ENCODE data around the gene UBQLNL. TPM values are rescaled to one million over a fixed set of nuclear protein-coding genes. Genes with fewer than 3 reads are reported as not detected.

Gene UBQLNL
- total RNA-seq, 3 donors from 2014 or later = 1.1 to 2.3 (median 1.3) TPM

DNA sequence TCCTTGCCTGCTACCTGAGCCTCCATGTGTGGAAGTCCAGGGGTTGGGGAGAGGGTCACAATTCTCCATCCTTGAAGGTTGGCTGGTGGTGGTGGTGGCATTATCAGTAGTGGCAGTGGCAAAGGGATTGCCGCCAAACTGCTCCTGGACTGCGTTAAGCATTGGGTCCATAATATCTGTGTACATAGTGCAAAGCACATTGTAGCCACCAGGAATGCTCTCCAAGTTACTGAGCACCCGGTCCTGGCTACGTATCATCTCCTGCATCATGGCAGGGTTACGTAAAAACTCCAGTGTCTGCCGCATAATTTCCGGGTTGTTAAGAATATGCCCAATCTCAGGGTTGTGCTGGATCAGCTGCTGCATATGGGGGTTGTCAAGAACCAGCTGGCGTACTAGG, 7.9 kb downstream of the UBQLNL start:
- no peak for DNase-seq (ENCODE audit: low spot score in 2 of 2)
- intact Hi-C loops (cut with DNase I; ENCODE audit: low total_unique reads) = no loop called here
- H3K4me3 ChIP-seq = no peak overlapping the region
- TF ChIP-seq POLR2AphosphoS5 (IDR thresholded peaks at IDR 0.05) = no peak
- TF ChIP-seq POLR2A (IDR thresholded peaks at IDR 0.05) = no peak
- TF ChIP-seq, protein P1, sequence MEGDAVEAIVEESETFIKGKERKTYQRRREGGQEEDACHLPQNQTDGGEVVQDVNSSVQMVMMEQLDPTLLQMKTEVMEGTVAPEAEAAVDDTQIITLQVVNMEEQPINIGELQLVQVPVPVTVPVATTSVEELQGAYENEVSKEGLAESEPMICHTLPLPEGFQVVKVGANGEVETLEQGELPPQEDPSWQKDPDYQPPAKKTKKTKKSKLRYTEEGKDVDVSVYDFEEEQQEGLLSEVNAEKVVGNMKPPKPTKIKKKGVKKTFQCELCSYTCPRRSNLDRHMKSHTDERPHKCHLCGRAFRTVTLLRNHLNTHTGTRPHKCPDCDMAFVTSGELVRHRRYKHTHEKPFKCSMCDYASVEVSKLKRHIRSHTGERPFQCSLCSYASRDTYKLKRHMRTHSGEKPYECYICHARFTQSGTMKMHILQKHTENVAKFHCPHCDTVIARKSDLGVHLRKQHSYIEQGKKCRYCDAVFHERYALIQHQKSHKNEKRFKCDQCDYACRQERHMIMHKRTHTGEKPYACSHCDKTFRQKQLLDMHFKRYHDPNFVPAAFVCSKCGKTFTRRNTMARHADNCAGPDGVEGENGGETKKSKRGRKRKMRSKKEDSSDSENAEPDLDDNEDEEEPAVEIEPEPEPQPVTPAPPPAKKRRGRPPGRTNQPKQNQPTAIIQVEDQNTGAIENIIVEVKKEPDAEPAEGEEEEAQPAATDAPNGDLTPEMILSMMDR (IDR thresholded peaks at IDR 0.05) = no peak
- H3K9me3 ChIP-seq = no peaks in the 10 kb centered on the region
- H3K27me3 ChIP-seq = no peaks in the 10 kb centered on the region
- no peaks in the 10 kb centered on the region for H3K36me3 ChIP-seq
- no peaks in the 10 kb centered on the region for H3K4me1 ChIP-seq
- H3K27ac ChIP-seq = no peak overlapping the region

DNA sequence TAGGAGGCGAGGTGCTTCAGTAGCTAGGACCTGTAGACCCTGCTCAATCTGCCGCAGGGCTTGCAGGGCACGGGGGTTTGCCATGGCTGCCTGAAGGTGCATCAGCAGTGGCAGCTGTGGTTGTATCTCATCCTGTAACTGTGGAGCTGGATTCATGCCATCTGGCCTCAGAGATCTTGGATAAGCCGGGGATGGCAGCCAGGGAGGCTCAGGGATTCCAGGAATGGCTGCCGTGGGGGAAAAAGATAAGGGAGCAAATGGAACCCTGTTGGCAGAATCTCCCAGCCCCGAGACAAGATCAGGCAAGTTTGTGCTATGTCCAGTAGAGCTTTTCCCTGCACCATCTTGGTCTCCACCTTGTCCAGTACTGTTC, 8.6 kb downstream of the UBQLNL start:
- intact Hi-C loops (cut with DNase I; ENCODE audit: low total_unique reads) = no loop called here
- Histone ChIP-seq H3K4me3 (no peak overlapping the region), H3K9me3 (no peaks in the 10 kb centered on the region), H3K4me1 (no peaks in the 10 kb centered on the region), H3K27me3 (no peaks in the 10 kb centered on the region), H3K36me3 (no peaks in the 10 kb centered on the region), H3K27ac (no peak overlapping the region)
- no peak for TF ChIP-seq POLR2A (IDR thresholded peaks at IDR 0.05)
- TF ChIP-seq, protein P1 (IDR thresholded peaks at IDR 0.05) = no peak
- no peak for DNase-seq (ENCODE audit: low spot score in 2 of 2)

DNA sequence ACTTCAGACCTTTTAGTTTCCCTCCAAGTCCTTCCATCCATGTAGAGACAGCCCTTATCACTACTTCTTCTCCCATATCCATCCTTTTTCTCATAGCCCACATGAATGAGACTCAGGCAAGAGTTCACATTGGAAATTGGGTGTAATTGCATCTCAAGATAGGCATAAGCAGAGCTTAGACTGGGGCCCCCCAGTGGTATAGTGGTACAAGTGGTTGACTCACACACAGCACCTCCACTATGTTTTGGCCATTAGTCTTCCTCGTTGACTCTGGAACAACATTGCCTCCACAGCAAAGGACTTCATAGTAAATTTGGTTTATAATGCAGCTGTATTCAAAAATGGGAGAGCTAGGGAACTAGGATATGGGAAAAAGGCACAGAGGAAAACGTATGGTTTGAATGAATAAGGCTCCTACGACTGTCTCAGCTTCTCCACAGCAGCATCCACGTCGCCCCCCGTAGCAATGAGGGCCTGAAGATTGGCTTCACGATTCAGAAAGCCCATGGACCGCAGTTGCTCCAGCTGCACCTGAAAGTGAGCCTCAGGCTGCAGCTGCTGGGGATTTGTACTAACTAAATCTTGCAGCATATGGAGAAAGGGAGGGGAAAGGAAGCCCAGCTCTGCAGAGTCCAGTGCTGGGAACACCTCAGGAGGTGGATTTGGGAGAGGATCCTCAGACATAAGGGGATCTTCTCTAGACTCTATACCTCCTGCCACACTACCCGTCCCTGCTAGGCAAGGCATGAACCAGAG, 9.1 kb downstream of the UBQLNL start:
- Histone ChIP-seq H3K4me3 (no peak overlapping the region), H3K4me1 (no peaks in the 10 kb centered on the region), H3K27ac (no peak overlapping the region), H3K36me3 (no peaks in the 10 kb centered on the region), H3K9me3 (no peaks in the 10 kb centered on the region), H3K27me3 (no peaks in the 10 kb centered on the region)
- intact Hi-C loops (cut with DNase I; ENCODE audit: low total_unique reads) = no loop called here
- no peak for DNase-seq (ENCODE audit: low spot score in 2 of 2)
- TF ChIP-seq POLR2A (IDR thresholded peaks at IDR 0.05) = no peak
- TF ChIP-seq POLR2AphosphoS5 (IDR thresholded peaks at IDR 0.05) = no peak
- TF ChIP-seq, protein P1 (IDR thresholded peaks at IDR 0.05) = no peak

DNA sequence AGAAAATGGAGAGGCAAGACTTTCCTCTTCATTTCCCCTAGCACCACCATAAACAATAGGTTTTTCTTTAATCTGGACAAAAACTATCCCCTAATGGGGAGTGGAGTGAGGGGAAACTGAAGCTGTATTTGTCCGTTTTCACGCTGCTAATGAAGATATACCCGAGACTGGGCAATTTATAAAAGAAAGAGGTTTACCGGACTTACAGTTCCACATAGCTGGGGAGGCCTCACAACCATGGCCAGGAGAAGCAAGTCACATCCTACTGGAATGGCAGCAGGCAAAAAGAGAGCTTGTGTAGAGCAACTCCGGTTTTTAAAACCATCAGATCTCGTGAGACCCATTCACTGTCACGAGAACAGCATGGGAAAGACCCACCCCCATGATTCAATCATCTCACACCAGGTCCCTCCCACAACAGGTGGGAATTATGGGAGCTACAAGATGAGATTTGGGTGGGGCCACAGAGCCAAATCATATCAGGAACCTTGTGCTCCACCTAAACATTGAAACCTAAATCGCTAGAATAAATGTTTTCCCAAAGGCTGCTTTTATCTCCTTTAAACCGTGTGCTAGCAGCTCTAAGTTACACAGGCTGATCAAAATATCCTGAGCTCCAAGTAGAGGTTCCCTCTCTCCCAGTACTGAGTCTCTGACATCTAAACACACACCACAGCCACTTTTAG, 11.0 kb downstream of the UBQLNL start:
- no peak overlapping the region for H3K27ac ChIP-seq
- TF ChIP-seq, protein P1 (IDR thresholded peaks at IDR 0.05) = no peak
- no peak for TF ChIP-seq POLR2A (IDR thresholded peaks at IDR 0.05)
- intact Hi-C loops (cut with DNase I; ENCODE audit: low total_unique reads) = no loop called here

DNA sequence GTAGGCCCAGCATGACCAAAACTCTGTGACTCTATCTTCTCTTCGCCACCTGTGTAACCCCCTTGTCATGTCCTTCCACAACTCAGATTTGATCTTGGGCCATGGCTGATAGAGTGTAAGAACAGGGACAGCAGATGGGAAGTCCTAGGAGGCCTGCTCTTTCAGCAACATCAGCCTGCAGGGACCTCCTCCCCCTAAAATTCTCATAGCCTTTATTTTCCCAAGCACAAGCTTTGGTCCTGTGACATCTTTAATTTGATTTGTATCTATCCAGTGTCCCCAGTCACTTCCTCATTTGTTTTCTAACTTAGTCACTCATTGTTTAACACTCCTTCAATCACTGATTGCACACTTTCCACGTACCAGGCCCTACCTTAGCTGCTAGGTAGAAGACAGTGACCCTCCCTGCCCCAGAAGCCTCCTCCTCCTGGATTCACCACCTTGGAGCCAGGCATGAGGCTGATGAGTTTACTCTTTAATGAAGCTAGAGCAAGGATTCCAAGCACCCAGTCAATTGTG, 12.0 kb downstream of the UBQLNL start:
- DNase-seq (ENCODE audit: low spot score in 2 of 2) = no peak

More for the DNA sequence above, 11.0 kb downstream of the UBQLNL start:
- H3K27me3 ChIP-seq = no peaks in the 10 kb centered on the region
- no peaks in the 10 kb centered on the region for H3K9me3 ChIP-seq
- H3K36me3 ChIP-seq = no peaks in the 10 kb centered on the region
- no peaks in the 10 kb centered on the region for H3K4me1 ChIP-seq
- DNase-seq (ENCODE audit: low spot score in 2 of 2) = no peak
- no peak overlapping the region for H3K4me3 ChIP-seq

More for the DNA sequence above, 12.0 kb downstream of the UBQLNL start:
- H3K4me1 ChIP-seq = no peaks in the 10 kb centered on the region
- intact Hi-C loops (cut with DNase I; ENCODE audit: low total_unique reads) = no loop called here
- no peaks in the 10 kb centered on the region for H3K9me3 ChIP-seq
- H3K4me3 ChIP-seq = no peak overlapping the region
- H3K27me3 ChIP-seq = no peaks in the 10 kb centered on the region
- H3K27ac ChIP-seq = no peak overlapping the region
- H3K36me3 ChIP-seq = no peaks in the 10 kb centered on the region
- TF ChIP-seq, protein P1 (IDR thresholded peaks at IDR 0.05) = no peak
- TF ChIP-seq POLR2AphosphoS5 (IDR thresholded peaks at IDR 0.05) (no peak), POLR2A (IDR thresholded peaks at IDR 0.05) (no peak)
